GM23248 (cell line): ENCODE results near the gene GDF11.

Source experiments
- EZH2 ChIP-seq: fragments of 200-600 bp; sonication (generic); IDR thresholded peaks from 2 replicates; pipeline ENCODE4 v1.6.1; 2018; ENCODE audit warnings: antibody characterized with exemption, mild to moderate bottlenecking; ENCODE audit not compliant: insufficient read depth, poor library complexity, severe bottlenecking
- EZH2phosphoT487 ChIP-seq: fragments of 200-600 bp; sonication (generic); IDR thresholded peaks from 2 replicates; pipeline ENCODE4 v1.6.1; 2018; ENCODE audit warnings: antibody characterized with exemption, moderate library complexity, mild to moderate bottlenecking, low read depth; ENCODE audit not compliant: insufficient read depth

DNA sequence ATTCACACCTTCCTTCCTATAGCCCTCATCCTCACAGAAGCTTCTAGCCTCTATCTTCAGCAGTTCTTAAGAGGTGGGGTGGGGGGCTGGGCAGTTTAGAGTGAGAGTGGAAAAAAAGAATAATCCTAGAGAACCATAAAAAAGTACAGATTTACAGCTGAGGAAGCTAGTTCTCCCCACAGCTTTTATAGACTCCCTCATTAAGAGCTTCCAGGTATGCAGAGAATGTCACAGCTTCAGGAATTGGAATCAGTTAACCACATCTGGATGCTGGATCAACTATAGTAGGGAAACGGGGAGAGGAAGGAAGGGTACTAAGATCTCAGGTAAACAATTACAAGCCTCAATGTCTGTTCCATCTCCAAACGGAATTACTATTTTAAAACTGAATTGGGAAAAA, 12.3 kb downstream of the GDF11 start:
- TF ChIP-seq EZH2 (no peak), EZH2phosphoT487 (no peak)
